Activated naive CD4-positive, alpha-beta T cell treated with anti-CD3 and anti-CD28 coated beads for 36 hours (primary cell): ENCODE results near the gene PALLD. TPM values are rescaled to one million over a fixed set of nuclear protein-coding genes. Genes with fewer than 3 reads are reported as not detected.

ENCODE experiments used
- CTCF ChIA-PET: fragments of 350-600 bp; sonication (Branson Sonifier 250); formaldehyde crosslinking; loops from one replicate; lab custom pipeline; 2021; ENCODE audit warnings: antibody characterized with exemption; lab: Charles Lee
- DNase-seq: peaks from one replicate; pipeline ENCODE4 v3.0.0-alpha.2; 2020
- H3K27ac Mint-ChIP-seq: one replicate; pipeline ENCODE4 v1.8.0; 2021; ENCODE audit warnings: mild to moderate bottlenecking, mixed read lengths
- H3K27me3 Mint-ChIP-seq: one replicate; pipeline ENCODE4 v1.8.0; 2021; ENCODE audit warnings: low read depth, mixed read lengths
- H3K36me3 Mint-ChIP-seq: one replicate; pipeline ENCODE4 v1.8.0; 2021; ENCODE audit warnings: low read depth, mixed read lengths
- H3K4me1 Mint-ChIP-seq: one replicate; pipeline ENCODE4 v1.8.0; 2021; ENCODE audit warnings: low read depth, mixed read lengths
- H3K4me3 Mint-ChIP-seq: one replicate; pipeline ENCODE4 v1.8.0; 2021; ENCODE audit warnings: mild to moderate bottlenecking, moderate library complexity, mixed read lengths
- H3K9me3 Mint-ChIP-seq: one replicate; pipeline ENCODE4 v1.8.0; 2021; ENCODE audit warnings: mixed read lengths
- intact Hi-C: fragments of 100-400 bp; cut with micrococcal nuclease; formaldehyde crosslinking; loops from one replicate; pipeline ENCODE4 v1.15.1; 2023
- total RNA-seq, 2 experiments: library from RNA; stranded (reverse); gene quantifications; one replicate each; pipeline ENCODE4 v1.2.3, GENCODE V29; 2021

Gene PALLD
- total RNA-seq, 2 experiments from 2014 or later, result 7.3 to 7.8 TPM

GRCh38 chr4:168588916-168589531 lies 92.2 kb downstream of the PALLD start:
- Mint-ChIP-seq H3K4me3 (no peak overlapping the region), H3K4me1 (peaks cover 2% of the 10 kb centered on the region), H3K27me3 (peaks cover 12% of the 10 kb centered on the region), H3K27ac (no peak overlapping the region), H3K9me3 (no peaks in the 10 kb centered on the region), H3K36me3 (no peaks in the 10 kb centered on the region)
- DNase-seq, result no peak
- CTCF ChIA-PET, result no interaction called here
- intact Hi-C loops, result loop anchor here (10.0 kb wide), 1 partner anchor 416 kb away; no protein-coding TSS in a partner anchor

GRCh38 chr4:168592676-168593075 lies 95.8 kb downstream of the PALLD start:
- H3K9me3 Mint-ChIP-seq, result no peaks in the 10 kb centered on the region
- no peak overlapping the region for H3K27ac Mint-ChIP-seq
- H3K36me3 Mint-ChIP-seq, result no peaks in the 10 kb centered on the region
- H3K4me1 Mint-ChIP-seq, result no peaks in the 10 kb centered on the region
- H3K4me3 Mint-ChIP-seq, result no peak overlapping the region
- peaks cover 2% of the 10 kb centered on the region for H3K27me3 Mint-ChIP-seq
- DNase-seq, result no peak
- CTCF ChIA-PET, result no interaction called here
- intact Hi-C loops, result no loop called here

DNA sequence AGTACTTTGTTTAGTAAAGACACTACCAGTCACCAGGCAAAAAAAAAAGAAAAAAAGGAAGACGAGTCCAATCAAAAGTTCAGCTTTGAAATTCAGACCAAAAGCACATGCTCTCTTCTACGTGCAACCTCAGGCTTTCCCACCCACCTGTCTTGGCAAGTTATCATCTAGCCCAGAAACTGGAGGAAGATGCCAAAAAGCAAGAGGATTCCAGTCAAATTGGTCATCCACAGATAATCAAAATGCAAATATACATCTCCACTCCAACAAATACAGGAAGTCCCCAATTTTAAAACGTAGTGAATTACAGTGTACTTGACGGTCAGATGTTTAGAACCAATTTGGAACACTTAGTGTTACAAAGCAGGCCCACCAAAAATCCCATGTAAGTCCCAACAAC lies 96.5 kb downstream of the PALLD start:
- Mint-ChIP-seq H3K4me1 (no peaks in the 10 kb centered on the region), H3K4me3 (no peak overlapping the region), H3K9me3 (no peaks in the 10 kb centered on the region), H3K27ac (no peak overlapping the region), H3K36me3 (no peaks in the 10 kb centered on the region), H3K27me3 (peaks cover 4% of the 10 kb centered on the region)
- CTCF ChIA-PET, result no interaction called here
- intact Hi-C loops, result no loop called here
- DNase-seq, result no peak

DNA sequence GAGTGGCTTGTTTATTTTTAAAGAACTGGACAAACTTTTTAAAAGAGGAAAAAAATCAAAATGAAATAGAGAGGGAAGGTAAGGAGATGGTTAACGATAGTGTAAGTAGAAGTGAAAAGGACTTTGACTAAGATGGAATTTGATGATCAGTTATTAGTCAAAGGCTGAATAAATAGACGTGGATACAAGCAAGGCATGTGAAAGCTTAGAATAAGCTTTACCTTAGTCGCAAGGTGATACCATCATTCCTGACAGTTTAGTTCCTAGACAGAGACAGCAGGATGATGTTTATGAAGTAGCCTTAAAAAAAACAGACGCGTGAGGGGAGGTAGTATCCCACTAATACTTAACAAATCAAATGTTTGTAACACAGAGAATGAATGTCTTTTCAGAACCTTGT lies 97.3 kb downstream of the PALLD start:
- no peak for DNase-seq
- Mint-ChIP-seq H3K4me3 (no peak overlapping the region), H3K27me3 (peaks cover 4% of the 10 kb centered on the region), H3K27ac (no peak overlapping the region), H3K4me1 (no peaks in the 10 kb centered on the region), H3K36me3 (no peaks in the 10 kb centered on the region), H3K9me3 (no peaks in the 10 kb centered on the region)
- intact Hi-C loops, result no loop called here
- CTCF ChIA-PET, result no interaction called here

DNA sequence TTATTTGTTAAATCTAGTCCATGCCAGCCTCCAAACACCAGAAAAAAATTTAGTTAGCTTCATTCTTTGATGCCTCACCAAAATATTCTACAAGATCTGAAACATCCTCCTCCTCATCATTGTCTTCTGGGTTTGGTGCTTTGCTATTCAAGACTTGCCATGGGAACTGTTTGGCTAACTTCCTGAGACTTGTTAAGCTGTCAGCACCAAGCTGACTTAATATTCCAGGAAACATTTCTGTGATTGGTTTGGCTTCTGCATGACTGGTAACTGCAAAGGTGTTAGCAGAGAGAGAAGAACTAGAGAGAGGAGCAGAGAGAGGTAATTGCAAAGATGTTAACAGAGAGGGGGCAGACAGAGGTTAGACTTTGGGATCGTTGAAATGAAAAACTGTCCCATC lies 101.3 kb downstream of the PALLD start:
- intact Hi-C loops, result no loop called here
- CTCF ChIA-PET, result no interaction called here

DNA sequence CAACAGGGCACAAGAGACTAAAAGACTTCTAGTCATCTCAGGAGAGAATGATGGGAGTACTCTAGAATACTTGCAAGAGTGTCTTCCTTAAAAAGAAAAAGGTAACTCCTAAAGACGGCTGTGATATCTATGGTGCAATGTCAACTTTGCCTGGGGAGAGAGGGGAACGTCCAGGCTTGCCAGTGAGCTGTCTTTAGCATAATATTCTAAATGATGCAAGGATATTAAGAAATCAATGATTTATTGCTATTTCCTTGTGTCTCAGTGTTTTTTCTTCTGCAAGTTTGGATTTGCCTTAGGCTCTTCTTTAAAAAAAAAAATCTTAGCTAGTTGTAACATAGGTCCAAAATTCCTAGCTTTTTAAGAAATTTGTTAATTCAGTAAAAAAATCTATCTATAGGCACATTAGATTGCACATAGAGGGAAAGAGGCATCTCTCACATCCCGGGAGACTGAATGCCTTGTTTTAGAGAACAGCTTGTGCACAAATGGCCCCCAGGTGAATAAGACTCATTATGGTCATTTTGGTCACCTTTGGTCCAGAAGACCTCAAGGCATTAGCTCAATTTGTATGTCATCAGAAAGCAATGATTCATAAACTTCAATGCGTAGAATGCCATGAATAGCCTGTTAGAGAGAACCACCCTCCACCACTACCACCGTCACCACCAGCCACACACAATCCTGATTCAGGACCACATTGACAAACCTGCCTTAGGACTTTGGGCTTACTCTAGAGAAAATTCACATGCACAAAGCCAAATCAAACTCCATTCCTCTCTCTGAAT lies 104.1 kb downstream of the PALLD start:
- no peaks in the 10 kb centered on the region for H3K36me3 Mint-ChIP-seq
- no peaks in the 10 kb centered on the region for H3K9me3 Mint-ChIP-seq
- H3K27me3 Mint-ChIP-seq, result peaks cover 4% of the 10 kb centered on the region
- CTCF ChIA-PET, result no interaction called here
- no peak for DNase-seq
- no peaks in the 10 kb centered on the region for H3K4me1 Mint-ChIP-seq
- no peak overlapping the region for H3K4me3 Mint-ChIP-seq
- H3K27ac Mint-ChIP-seq, result no peak overlapping the region
- intact Hi-C loops, result no loop called here

More for the DNA sequence above, 101.3 kb downstream of the PALLD start:
- Mint-ChIP-seq H3K27me3 (peaks cover 4% of the 10 kb centered on the region), H3K27ac (no peak overlapping the region), H3K36me3 (no peaks in the 10 kb centered on the region), H3K4me1 (no peaks in the 10 kb centered on the region), H3K9me3 (no peaks in the 10 kb centered on the region), H3K4me3 (no peak overlapping the region)
- no peak for DNase-seq

- no peak for DNase-seq
- CTCF ChIA-PET, result no interaction called here
- Mint-ChIP-seq H3K4me3 (no peak overlapping the region), H3K36me3 (no peaks in the 10 kb centered on the region), H3K4me1 (no peaks in the 10 kb centered on the region), H3K27ac (no peak overlapping the region), H3K9me3 (no peaks in the 10 kb centered on the region), H3K27me3 (peaks cover 4% of the 10 kb centered on the region)
- intact Hi-C loops, result no loop called here
These were observed 105.0 kb downstream of the PALLD start for GRCh38 chr4:168601899-168602298.

DNA sequence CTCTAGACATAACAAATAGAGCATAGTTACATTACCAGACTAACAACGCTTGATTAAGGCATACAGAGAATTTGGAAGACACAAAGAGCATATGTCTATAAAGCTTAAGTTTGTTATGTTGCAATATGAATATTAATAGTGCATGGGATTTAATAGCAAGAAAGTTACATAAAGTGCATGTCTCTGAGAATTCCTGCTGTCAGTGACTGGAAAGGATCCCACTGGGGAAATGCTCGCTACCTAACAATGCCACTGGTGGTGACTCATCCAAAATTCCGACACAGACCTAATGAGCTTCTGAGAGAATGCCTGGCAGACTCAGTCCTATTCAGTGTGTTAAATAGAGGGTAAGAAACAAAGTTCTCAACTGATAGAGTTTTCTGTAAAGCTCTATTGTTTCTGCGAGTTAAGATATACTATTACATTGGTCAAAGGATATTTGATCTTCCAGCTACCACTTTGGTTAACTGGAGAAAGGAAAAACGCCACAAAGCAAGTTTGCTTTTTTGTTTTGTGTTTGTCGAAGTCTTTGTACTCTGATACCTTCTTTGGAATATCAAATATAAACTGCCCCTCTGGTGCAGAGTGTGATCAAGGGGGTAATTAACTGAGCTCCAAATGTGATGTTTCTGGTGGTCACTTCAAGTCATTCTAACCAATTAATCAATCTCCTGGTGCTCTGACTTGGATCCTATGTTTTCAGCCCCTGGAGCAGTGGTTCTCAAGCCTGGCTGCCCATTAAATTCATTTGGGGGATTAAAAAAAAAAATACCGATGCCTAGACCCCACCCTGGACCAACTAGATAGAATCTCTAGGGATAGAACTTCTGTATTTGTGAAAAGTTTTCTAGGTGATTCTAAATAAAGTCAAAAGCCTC lies 107.9 kb downstream of the PALLD start:
- Mint-ChIP-seq H3K27me3 (peaks cover 1% of the 10 kb centered on the region), H3K4me1 (no peaks in the 10 kb centered on the region), H3K36me3 (no peaks in the 10 kb centered on the region), H3K9me3 (no peaks in the 10 kb centered on the region), H3K27ac (no peak overlapping the region), H3K4me3 (no peak overlapping the region)
- intact Hi-C loops, result no loop called here
- CTCF ChIA-PET, result no interaction called here
- DNase-seq, result no peak

DNA sequence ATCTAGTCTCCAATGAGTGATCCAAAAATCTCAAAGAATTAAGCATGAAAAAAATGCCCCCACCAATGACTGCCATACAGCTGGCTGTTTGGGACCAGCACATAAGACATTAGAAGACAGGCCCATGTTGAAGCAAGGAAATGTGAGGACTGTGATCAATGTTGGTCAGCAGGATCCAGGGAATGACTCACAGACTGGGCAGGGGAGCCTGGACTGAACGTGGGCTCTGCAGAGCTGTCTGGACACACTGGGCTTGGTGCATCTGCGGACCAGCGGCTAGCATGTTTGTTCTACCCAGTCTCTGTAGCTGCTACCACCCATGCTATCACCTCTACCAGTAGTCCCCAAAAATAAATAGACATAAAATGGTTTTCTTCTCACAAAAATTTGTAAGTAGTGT lies 108.6 kb downstream of the PALLD start:
- Mint-ChIP-seq H3K9me3 (no peaks in the 10 kb centered on the region), H3K4me1 (no peaks in the 10 kb centered on the region), H3K36me3 (no peaks in the 10 kb centered on the region), H3K27ac (no peak overlapping the region), H3K4me3 (no peak overlapping the region), H3K27me3 (peaks cover 3% of the 10 kb centered on the region)
- DNase-seq, result no peak
- CTCF ChIA-PET, result interaction anchor here (0.7 kb wide), 1 partner anchor 233 kb away, joined by 3 read pairs; no protein-coding TSS in a partner anchor
- intact Hi-C loops, result no loop called here

GRCh38 chr4:168607215-168607614 lies 110.4 kb downstream of the PALLD start:
- H3K27ac Mint-ChIP-seq, result no peak overlapping the region
- intact Hi-C loops, result no loop called here
- CTCF ChIA-PET, result no interaction called here
- H3K9me3 Mint-ChIP-seq, result no peaks in the 10 kb centered on the region
- no peak overlapping the region for H3K4me3 Mint-ChIP-seq
- no peak for DNase-seq
- no peaks in the 10 kb centered on the region for H3K4me1 Mint-ChIP-seq
- no peaks in the 10 kb centered on the region for H3K36me3 Mint-ChIP-seq
- peaks cover 7% of the 10 kb centered on the region for H3K27me3 Mint-ChIP-seq

DNA sequence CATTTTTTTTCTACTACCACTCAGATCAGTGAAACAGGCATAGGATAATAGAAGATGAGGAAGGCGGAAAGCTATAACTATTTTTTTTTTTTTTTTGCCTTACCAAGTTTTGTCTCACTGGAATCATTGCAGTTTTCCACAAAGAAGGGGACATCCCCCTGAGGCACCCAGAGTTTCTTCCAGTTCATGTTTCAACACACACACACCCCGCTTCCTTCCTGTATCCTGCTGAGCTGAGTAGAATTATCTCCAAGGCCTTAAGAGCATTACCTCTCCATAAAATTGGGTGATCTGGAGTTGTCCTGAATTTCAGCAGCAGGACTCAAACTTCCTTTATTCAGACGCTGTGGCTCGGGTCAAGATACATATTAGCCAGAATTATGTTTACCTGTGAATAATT lies 111.9 kb downstream of the PALLD start:
- CTCF ChIA-PET, result no interaction called here
- no peak for DNase-seq
- H3K9me3 Mint-ChIP-seq, result no peaks in the 10 kb centered on the region
- H3K27me3 Mint-ChIP-seq, result peaks cover 7% of the 10 kb centered on the region
- no peak overlapping the region for H3K27ac Mint-ChIP-seq
- H3K36me3 Mint-ChIP-seq, result no peaks in the 10 kb centered on the region
- H3K4me3 Mint-ChIP-seq, result no peak overlapping the region
- intact Hi-C loops, result no loop called here
- no peaks in the 10 kb centered on the region for H3K4me1 Mint-ChIP-seq

GRCh38 chr4:168609369-168609768 lies 112.5 kb downstream of the PALLD start:
- Mint-ChIP-seq H3K9me3 (no peaks in the 10 kb centered on the region), H3K4me3 (no peak overlapping the region), H3K27me3 (peaks cover 7% of the 10 kb centered on the region), H3K4me1 (no peaks in the 10 kb centered on the region), H3K27ac (no peak overlapping the region), H3K36me3 (no peaks in the 10 kb centered on the region)
- CTCF ChIA-PET, result interaction anchor here (0.6 kb wide), 1 partner anchor 136 kb away, joined by 4 read pairs; no protein-coding TSS in a partner anchor
- intact Hi-C loops, result no loop called here
- DNase-seq, result no peak
